Suprapubic skin (tissue), 3 donors: ENCODE results near the gene ENDOG.

Source experiments
- CTCF ChIP-seq, 2 donors: fragments of 200-600 bp in 1 of 2; fragments of 450-650 bp in 1 of 2; sonication (generic) in 1 of 2; IDR thresholded peaks; one replicate each; pipeline ENCODE4 v1.5.1; 2016 to 2019; ENCODE audit warnings: antibody characterized with exemption in 2 of 2, mild to moderate bottlenecking in 1 of 2, moderate library complexity in 1 of 2
- EP300 ChIP-seq: sonication (generic); formaldehyde crosslinking; IDR thresholded peaks from one replicate; pipeline ENCODE4 v1.6.1; 2017; ENCODE audit warnings: antibody characterized with exemption

- TF ChIP-seq CTCF (IDR thresholded peaks at IDR 0.05) (peak; percentile 95 to 97), EP300 (no peak)
These were observed at the start of gene ENDOG for GRCh38 chr9:128818099-128818838.
